ACHN (cell line): ENCODE results near the gene MOGAT2.
"Not testable (repeated sequence)": the region's sequence is repeated elsewhere in the genome, so short reads cannot be mapped to it uniquely, and the experiment has no call there.

Experiments used
- DNase-seq: peaks from one replicate; pipeline ENCODE4 v3.0.0-alpha.2; 2015
- in situ Hi-C: cut with HindIII; loops from 2 replicates; pipeline ENCODE4 v1.10.0; 2017; ENCODE audit warnings: low sequenced_read_pairs, low pct_ligation_motif_present, low pct_unique_long_range_greater_than_20kb

Gene MOGAT2

DNA sequence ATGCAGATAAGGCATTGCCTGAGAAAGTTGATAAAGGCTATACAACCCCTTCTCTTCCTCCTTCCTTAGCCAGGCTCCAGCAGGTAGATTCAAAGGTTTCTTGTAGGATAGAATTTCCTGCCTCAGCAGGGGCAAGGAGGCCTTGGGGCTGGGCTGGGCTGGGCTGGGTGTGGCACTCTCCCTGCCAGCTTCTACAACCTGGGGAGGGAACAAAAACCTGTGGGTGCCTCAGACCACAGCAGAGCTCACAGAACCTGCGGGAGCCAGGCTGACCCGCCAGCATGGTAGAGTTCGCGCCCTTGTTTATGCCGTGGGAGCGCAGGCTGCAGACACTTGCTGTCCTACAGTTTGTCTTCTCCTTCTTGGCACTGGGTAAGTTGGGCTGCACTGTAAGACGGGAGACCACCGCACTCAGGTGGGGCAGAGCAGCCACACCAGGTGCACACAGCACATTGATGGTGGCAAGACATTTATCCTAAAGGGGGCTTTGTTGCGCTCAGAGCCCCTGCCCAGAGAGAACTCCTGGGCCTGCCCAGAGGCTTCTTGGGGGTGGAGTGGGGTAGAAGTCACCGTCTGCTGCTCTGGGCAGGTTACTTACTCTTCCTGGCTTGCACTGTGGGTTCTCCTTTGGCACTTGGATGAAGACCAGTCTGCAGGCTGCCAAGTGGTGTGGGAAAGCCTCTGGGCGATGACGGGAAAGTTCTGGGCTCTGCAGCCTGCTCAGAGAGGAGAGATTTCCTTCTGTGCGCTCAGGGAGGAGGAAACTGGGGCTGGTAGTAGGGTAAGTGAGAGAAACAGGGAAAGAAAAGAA, at the start of gene MOGAT2:
MOGAT2 (plus strand) TSS at position 231 of the 811 bp plus-strand sequence; CDS start at position 282, 51 bp downstream.
- no peak for DNase-seq
- in situ Hi-C loops = no loop called here

DNA sequence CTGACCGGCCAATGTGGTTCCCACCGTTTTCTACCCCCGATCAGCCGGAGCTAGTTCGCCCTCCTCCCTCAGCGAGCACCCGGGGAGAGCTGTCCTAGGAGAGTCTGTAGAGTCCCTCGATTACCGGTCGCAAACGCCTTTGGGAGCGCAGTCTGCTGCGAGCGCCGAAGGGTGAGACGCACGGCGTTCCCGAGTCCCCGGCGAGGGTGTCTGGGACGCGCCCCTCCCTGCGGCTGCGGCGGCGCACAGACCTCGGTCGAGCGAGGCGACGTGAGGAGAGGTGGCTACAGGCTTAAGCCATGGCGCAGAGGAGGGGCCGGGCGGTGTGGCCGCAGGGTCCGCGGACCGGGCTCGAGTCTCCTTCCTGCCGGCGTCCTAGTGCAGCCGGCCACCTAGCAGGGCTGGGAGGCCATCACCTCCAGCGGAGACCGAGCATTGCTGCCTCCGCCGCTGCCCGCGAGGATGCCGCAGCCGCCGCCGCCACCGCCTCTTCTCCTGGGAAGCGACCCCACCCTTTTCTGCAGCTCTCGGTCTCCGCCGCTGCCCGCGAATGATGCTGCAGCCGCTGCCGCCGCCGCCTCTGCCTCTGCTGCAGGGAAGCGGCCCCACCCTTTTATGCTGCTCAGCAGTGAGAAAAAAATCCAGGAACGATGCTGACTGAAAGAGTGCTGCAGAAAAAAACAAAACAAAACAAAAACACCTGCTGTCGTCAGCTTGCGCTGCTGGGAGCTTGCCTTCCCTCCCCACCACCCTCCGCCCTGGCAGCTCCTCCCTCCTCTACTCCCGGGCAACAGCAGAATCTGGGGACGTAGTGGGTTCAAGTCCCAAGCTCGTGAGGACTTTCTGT, 49.0 kb upstream of the MOGAT2 start, which contains the start of gene MAP6:
MAP6 (minus strand) TSS at position 588 of the 847 bp plus-strand sequence. CDS start 669 bp downstream, outside the sequence.
- DNase-seq = no peak
- in situ Hi-C loops = no loop called here

DNA sequence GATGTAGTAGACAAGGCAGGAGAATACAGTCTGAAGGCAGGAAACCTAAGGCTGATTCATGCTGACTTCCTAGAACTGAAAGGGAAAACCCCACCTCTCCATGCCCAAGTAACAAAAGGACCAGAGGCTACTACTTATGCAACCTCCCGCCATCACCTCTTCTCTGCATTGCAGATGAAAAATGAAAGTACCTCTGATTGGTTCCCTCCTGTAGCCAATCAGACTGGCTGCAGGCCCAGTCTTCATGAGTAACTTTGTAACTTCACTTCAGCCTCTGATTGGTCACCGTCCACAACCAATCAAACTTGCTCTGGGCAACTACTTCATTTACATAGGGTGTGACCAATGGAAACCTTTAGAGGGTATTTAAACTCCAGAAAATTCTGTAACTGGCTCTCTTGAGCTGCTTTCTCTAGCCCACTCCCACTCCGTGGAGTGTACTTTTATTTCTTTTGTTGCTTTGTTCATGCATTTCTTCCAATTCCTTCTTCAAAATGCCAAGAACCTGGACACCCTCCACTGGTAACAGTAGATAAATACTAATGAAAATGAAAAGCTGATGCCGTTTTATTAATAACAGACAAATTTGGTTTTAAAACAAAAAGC, 43.6 kb upstream of the MOGAT2 start:
- in situ Hi-C loops = no loop called here
- DNase-seq = peak; percentile 86

DNA sequence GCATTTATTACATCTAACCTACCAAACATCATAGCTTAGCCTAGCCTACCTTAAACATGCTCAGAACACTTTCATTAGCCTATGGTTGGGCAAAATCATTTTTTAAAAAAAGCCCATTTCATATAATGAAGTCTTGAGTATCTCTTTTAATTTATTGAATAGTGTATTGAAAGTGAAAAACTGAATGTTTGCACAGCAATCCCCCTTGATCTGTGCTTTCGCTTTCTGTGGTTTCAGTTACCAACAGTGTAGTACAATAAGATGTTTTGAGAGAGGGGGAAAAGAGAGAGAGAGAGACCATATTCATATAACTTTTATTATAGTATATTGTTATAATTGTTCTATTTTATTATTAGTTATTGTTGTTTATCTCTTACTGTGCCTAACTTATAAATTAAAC, 40.4 kb upstream of the MOGAT2 start:
- DNase-seq = no peak
- in situ Hi-C loops = no loop called here

DNA sequence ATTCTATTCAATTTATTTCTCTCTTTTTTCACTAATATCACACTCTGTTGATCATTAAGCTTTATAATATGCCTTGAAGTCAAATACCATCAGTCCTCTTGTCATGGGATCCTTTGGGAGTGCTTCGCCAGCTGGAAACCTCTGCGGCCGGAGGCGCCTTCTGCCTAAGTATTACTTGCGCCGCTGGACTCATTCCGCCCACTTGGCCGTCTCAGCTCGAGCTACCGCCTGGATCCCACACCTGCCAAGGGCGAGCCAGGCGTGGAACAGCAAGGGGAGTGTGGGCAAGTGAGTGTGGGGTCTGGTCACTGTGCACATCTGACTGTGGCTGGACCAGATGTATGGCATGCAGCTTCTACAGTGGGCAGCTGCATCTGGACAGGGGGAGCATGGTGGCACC, 39.7 kb upstream of the MOGAT2 start:
- in situ Hi-C loops = no loop called here
- DNase-seq = no peak

DNA sequence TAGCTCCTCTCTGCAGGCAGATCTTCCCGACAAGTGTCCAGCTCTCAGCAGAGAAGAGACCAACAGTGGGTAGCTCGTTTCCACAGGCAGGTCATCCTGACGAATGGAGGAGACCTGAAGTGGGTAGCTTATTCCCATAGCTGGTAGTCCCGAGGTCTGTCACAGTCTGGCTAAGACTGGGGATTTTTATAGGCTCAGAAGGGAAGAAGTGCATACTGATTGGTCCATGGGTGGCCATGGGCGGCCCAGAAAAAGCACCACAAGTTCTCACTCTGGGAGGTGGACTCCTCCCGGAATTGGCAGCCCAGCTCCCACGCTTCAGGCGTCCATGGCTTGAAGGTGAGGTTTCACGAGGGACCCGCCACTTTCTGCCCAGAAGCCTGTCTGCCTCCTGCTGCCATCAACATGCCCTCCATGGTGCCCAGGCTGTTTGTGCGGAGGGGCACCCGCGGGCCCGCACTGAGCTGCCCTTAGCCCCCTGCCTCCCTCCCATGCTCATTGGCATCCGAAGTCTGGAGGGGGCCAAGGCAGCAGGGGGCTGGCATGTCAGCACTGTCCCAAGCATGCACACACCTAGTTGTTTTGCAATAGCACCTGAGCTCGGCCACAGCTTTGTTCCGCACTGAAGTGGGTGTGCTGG, 38.9 kb upstream of the MOGAT2 start:
- in situ Hi-C loops = no loop called here
- no peak for DNase-seq

DNA sequence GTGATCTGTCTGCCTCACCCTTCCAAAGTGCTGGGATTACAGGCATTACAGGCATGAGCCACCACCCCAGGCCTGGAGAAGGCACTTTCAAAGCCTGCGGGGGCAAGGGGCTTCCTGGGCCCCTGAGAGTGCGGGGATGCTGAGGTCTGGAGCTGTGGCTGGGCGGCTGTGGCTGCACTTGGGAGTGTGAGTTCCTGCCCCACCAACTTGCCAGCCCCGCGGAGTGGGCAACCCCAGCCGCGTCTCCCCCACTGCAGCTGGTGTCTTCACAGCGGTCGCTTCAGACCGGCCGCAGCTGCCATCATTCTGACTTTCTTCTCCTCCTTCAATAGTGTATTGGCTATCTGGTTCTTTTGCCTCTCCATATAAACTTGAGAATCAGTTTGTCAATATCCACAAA, 38.1 kb upstream of the MOGAT2 start:
- in situ Hi-C loops = no loop called here
- no peak for DNase-seq

DNA sequence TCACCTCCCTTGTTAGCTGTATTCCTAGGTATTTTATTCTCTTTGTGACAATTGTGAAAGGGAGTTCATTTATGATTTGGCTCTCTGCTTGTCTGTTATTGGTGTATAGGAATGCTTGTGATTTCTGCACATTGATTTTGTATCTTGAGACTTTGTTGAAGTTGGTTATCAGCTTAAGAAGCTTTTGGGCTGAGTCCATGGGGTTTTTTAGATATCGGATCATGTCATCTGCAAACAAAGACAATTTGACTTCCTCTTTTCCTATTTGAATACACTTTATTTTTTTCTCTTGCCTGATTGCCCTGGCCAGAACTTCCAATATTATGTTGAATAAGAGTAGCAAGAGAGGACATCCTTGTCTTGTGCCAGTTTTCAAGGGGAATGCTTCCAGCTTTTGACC, 33.8 kb upstream of the MOGAT2 start:
- DNase-seq, in situ Hi-C loops: not testable (repeated sequence)

DNA sequence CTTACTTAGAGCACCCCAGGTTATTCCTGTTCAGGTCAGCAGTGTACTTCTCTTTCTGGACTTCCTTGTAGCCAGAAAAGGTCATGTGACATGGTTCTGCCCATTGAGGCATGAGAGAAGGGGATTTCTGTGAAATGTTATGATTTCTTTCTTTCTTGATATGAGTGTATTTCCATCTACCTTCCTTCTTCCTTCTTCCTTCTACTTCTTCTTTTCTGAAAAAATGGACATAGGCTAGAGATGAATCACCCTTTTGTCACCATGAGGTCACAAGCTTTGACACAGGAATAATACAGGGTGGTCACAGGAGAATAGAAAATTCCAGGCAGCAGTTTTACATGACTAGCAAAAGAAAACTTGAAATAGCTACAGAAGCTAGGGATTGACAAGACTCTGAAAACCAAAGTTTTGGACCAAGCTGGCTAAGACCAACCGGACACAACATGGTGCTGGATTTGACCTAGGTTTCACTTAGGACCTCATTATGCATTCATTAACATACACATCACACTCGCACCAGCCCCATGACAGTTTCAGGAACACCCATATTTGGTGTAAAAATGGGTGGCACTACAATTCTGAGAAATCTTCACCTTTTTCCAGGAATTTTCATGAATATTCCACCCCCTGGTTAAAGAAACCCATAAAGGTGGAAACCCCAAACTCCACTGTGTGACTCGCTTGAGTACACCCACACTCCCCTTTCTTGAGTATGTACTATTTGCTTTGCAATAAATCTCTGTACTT, 27.6 kb upstream of the MOGAT2 start:
- DNase-seq = no peak
- in situ Hi-C loops = no loop called here

DNA sequence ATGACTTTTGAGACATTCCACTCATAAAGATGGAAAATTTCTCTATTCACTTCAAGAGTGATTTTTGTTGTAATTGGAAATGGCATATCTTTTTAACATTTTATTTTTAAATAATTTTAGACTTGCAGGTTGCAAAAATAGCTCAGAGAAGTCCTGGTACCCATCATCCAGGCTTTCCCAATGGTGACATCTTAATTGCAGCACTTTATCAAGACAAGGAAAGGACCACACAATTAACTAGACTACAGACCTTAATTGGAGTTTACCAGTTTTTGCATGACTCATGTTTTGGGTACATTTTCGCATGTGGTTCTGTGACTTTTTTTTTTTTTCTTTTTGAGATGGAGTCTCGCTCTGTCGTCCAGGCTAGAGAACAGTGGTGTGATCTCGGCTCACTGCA, 25.8 kb upstream of the MOGAT2 start:
- DNase-seq = no peak
- in situ Hi-C loops = no loop called here

DNA sequence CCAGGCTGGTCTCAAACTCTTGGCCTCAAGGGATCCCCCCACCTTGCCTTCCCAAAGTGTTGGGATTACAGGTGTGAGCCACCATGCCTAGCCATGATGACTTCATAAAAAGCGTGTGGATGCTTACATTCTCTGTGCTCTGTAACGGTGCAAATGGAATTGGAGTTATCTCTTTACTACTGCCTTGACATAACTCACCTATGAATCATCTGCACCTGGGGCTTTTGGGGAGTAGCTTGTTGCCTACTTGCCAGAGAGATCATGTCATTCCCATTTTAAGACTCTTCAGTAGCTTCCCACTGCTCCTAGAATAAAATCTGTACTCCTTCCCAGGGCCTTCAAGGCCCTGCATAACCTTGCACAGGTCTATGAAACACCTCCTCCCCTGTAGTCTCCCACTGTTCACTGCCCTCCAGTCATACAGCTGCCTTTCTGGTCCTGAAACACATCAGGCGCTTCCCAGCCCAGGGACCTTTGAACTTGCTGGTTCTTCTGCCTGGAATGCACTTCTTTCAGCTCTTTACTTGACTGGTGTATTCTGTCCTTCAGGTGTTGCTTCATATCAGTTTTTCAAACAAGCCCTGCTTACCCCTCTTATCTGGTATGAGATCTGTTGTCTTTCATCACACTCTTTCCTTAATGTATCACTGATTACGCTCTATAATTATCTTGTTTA, 19.6 kb upstream of the MOGAT2 start:
- in situ Hi-C loops = no loop called here
- DNase-seq = no peak

DNA sequence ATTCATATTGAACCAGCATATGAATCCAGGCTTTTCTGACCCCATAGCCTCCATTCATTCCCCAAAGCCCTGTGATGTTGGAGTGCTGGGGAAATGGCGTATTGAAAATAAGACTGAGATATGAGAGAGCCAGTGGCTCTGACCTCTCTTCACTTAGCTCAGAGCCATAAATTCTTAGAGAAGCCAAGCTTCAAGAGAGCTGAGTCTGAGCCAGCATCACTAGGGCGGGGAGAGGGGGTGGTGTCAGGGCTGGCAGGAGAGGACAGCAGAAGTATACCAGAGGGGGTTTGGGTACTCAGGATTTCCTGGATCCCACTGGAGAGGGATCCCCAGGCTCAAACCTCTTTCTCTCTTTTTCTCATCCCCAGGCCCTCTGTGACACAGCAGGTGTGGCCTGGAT, 16.7 kb upstream of the MOGAT2 start:
- in situ Hi-C loops = no loop called here
- no peak for DNase-seq

DNA sequence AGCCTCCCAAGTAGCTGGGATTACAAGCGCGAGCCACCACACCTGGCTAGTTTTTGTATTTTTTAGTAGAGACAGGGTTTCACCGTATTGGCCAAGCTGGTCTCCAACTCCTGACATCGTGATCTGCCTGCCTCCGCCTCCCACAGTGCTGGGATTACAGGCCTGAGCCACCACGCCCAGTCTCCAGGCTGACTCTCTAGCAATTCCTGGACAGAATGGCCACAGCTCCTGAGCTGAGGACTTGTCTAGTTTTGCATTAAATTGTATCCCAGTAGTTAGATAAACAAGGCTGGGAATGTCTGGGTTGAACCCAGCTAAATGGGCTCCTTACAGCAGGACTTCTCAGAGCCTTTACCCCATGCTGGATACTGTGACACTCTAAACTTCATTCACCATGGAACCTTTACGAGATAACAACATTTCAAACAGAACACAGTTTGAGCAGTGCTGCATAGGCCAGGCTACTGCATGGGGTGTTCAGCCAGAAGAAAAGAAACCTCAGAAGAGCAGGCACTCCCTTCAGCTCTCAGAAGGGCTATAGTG, 13.9 kb upstream of the MOGAT2 start:
- DNase-seq = no peak
- in situ Hi-C loops = no loop called here

DNA sequence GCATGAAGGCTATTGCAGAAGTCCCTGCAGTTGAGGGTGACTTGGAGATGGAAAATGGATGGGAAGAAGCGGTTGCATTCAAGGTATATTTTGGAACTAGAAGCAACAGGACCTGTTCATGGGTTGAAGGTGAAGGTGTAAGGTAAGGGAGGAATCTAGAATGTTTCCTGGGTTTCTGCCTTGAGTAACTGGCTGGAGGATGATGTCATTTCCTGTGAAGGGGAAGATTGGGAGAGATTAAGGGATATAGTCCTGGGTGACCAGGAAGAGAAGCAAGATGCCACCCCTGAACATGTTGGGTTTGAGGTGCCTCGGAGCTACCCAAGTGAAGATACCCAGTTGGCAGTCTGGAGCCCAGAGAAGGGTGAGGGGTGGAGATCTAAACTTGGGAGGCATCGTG, 12.1 kb upstream of the MOGAT2 start:
- DNase-seq = no peak
- in situ Hi-C loops = no loop called here

DNA sequence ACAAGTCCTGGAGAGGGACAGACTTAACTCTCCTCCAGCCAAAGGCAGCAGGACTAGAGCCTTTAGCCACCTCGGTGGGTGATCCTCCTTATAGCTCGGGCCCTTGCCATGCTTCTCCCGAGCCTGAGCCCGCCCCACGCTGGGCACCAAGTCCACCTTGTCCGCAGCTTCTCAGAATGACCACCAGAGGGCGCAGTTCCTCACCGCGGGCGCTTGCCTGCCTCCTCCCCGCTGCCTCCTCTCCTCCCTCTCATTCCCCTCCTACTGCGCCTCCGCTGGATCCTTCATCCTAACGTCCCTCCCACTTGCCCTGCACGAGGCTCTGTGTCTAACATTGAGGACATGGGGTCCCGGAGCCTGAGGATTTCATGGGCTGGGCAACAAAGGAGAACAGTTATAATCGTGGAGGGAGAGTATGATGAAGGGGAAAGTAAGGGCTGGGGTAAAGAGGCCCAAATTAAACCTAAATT, 11.3 kb upstream of the MOGAT2 start:
- in situ Hi-C loops = no loop called here
- peak; percentile 73 for DNase-seq

DNA sequence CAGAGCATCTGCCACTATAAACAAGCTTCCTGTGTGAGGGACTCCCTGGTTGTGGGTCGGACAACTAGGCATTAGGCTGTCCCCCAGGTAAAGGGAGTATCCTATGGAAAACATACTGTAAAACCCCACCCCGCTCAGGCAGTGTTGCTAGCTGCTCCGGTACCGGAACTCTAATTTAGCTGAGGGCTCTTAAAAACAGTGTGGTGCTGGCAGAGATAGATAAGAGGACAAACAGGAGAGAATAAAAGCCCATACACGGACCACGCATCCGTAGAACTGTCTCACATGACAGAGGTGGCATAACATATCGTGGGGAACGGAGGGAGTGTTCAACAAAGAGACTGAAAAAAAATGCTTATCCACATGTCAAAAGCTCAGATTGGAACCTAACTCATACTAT, 3.4 kb upstream of the MOGAT2 start:
- in situ Hi-C loops = no loop called here
- DNase-seq = no peak

DNA sequence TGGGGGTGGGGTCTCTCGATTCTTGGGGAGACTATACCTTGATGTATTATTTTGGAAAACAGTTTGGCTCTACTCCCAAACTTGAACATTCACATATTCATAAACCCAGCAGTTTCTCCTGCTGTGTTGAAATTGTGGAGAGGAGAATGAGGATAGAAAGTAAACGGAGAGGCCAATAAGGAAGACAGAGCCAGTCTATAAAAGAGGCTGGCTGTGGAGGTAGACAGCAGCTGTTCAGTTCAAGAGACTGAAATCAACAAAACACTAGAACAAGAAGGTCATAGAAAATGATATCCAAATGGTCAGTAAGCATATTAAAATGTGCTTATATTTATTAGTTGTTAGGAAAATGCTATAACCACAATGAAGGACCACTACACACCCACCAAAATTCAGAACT, 1.9 kb upstream of the MOGAT2 start:
- no peak for DNase-seq
- in situ Hi-C loops = no loop called here
